Loucy (cell line): ENCODE data around the gene MPC1L.

ENCODE experiments used
- CTCF ChIP-seq: fragments of 200-600 bp; sonication (generic); conservative IDR thresholded peaks from 2 replicates; pipeline ENCODE4 v1.5.1; 2014; ENCODE audit warnings: mild to moderate bottlenecking, antibody characterized with exemption, low read length
- EZH2phosphoT487 ChIP-seq: fragments of 200-600 bp; IDR thresholded peaks from 2 replicates; pipeline ENCODE4 v1.6.1; 2018; ENCODE audit warnings: antibody characterized with exemption, mild to moderate bottlenecking, moderate library complexity, borderline replicate concordance

GRCh38 chrX:40580537-40581335 is 42.5 kb upstream of the MPC1L start, which contains the start of gene ATP6AP2:
- TF ChIP-seq CTCF = no peak
- TF ChIP-seq EZH2phosphoT487 = no peak
